Peyer's patch (tissue), 4 donors: ENCODE data around the gene HNF1A.

ENCODE experiments used
- CTCF ChIP-seq, 6 experiments: fragments of 450-650 bp in 4 of 6; fragments of 200-600 bp in 2 of 6; sonication (generic) in 1 of 6; IDR thresholded peaks; one replicate each; pipeline ENCODE4 v1.5.1; 2017 to 2019; ENCODE audit warnings: antibody characterized with exemption in 6 of 6, mild to moderate bottlenecking in 3 of 6, moderate library complexity in 1 of 6
- POLR2A ChIP-seq, 2 donors: fragments of 450-650 bp; IDR thresholded peaks; one replicate each; pipeline ENCODE4 v1.5.1; 2017; ENCODE audit warnings: antibody characterized with exemption in 2 of 2, mild to moderate bottlenecking in 2 of 2, moderate library complexity in 2 of 2

- no peak for TF ChIP-seq POLR2A (IDR thresholded peaks at IDR 0.05)
- TF ChIP-seq CTCF (IDR thresholded peaks at IDR 0.05), result no peak
Observed at GRCh38 chr12:120941412-120941811, 36.9 kb upstream of the HNF1A start.
